DMS153 (cell line): Measurements from ENCODE around the gene ZCCHC9.
"Not testable (repeated sequence)": the region's sequence is repeated elsewhere in the genome, so short reads cannot be mapped to it uniquely, and the experiment has no call there.

Experiments
- DNase-seq: peaks from one replicate; lab custom pipeline; 2025; lab: John Stamatoyannopoulos, UW

ZCCHC9 gene

GRCh38 chr5:81301271-81302015 lies at the start of gene ZCCHC9:
Gene ZCCHC9, plus strand, starts transcription at chr5:81301587. Its CDS starts 3,171 bp downstream, at chr5:81304758.
- peak; percentile 56 for DNase-seq

- no peak for DNase-seq
Observed at GRCh38 chr5:81251922-81252321, 49.5 kb upstream of the ZCCHC9 start.

- no peak for DNase-seq
Observed at GRCh38 chr5:81252904-81253303, 48.5 kb upstream of the ZCCHC9 start.

DNA sequence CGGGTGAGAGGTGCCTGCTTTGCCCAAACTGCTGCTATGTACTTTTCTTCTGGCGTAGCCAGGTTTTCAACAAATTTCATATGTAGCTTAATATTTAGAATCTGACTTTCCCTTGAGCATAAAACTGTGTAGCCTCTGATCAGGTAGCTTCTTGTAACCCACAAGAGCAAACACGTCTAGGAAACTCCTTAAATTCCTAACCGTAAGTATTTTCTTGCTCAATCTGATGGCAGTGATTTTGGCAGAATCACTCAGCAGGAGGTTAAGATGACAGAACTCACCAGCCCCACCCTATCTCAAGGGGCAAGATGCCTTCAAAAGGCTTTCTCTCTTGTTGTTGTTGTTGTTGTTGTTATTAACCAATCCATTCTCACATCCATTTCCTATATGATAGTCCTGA lies 47.5 kb upstream of the ZCCHC9 start:
- DNase-seq, result no peak

- DNase-seq, result no peak
Observed at GRCh38 chr5:81254886-81255559, 46.4 kb upstream of the ZCCHC9 start.

DNA sequence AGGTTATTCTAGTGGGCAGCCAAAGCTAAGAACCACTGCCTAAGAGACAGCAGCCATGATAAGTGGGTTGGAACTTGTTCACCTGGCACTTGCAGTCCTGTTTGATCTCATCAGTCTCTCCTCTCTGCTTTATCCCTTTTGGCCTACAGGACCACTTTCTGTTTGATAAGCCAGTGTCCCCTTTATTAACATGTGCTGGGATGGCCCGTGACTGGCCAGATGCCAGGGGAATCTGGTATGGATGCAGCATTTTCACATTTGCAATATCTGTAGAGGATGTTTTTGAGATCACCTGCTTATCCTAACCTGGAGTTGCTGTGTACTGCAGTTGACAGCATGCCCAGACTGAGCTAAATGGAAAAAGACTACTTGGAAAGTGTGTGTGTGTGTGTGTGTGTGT lies 44.6 kb upstream of the ZCCHC9 start:
- DNase-seq, result no peak

- not testable (repeated sequence) for DNase-seq
Observed at GRCh38 chr5:81262796-81263195, 38.6 kb upstream of the ZCCHC9 start.

- no peak for DNase-seq
Observed at GRCh38 chr5:81265101-81265500, 36.3 kb upstream of the ZCCHC9 start.

DNA sequence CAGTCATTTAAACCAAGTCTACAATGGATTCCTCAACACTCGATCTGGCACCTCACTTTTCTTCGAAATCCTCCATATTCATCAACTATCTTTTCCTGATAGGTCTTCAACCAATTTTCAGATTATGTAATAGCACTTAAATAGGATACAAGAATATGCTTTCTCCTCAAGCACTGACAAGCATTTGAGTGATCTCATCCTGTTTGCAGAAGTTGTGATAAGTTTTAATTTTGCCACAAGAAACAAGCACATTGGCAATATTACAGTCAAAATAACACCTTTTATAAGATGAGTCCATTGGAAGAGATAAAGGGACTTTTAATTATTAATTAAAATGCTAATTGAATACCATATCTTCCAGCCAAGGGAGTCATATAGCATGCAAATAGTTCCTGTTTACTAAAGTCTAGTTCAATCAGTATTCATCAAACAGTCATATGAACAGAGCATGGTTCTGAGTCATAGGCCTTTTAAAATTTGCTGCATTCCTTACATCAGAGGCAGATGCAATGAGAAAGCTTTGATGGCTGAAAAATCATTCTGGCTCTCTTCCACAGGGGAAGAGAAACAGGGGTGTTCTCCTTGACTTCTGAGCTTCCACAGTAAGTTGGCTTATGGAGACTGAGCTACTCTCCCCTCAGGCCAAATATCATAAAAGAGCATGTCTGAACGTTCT lies 32.7 kb upstream of the ZCCHC9 start:
- DNase-seq, result no peak

DNA sequence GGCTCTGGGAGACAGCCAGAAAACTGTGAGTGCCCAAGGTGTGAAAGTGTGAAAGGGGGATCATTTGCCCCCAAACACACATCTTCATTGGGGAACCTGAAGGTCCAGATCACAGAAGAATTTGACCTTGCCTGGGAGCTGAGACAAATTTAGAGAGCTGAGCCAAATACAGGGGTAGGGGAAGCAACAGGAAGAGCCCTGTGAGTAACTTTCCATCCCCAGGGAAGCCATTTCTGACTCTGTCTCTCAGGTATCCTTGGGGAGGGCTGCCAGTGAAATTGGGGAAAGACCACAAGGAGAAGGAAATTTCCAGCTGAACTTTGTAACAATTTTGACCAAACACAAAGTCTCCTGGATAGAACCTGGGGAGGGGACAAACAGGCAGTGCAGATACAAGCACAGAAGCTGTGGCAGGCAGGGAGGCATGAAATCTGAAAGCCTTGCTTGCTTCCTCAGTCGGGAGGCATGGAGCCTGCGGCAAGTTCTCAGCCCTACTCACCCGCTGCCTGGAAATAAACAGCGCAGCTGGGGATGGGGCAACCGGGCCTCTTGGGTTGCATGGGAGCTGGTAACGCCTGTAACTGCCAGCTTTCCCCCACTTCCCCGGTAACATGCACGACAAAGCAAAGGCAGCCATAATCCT lies 31.5 kb upstream of the ZCCHC9 start:
- DNase-seq, result peak; percentile 24

DNA sequence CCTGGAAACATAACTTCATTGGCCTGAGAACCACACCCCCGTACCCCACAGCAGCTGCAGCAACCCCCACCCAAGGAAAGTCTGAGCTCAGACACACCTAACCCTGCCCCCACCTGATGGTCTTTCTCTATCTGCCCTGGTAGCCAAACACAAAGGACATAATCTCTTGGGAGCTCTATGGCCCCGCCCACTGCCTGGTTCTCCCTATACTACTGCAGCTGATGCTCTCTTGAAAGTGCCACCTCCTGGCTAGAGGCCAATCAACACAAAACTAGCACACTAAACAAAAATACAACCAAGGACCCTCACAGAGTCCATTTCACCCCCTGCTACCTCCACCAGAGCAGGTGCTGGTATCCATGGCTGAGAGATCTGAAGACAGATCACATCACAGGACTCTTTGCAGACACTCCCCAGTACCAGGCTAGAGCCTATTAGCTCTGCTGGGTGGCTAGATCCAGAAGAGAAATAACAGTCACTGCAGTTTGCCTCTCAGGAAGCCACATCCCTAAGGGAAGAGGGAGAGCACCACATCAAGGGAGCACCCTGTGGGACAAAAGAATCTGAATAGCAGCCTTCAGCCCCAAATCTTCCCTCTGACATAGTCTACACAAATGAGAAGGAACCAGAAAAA lies 30.9 kb upstream of the ZCCHC9 start:
- peak; percentile 28 for DNase-seq

GRCh38 chr5:81283976-81284375 lies 17.4 kb upstream of the ZCCHC9 start:
- DNase-seq, result no peak

DNA sequence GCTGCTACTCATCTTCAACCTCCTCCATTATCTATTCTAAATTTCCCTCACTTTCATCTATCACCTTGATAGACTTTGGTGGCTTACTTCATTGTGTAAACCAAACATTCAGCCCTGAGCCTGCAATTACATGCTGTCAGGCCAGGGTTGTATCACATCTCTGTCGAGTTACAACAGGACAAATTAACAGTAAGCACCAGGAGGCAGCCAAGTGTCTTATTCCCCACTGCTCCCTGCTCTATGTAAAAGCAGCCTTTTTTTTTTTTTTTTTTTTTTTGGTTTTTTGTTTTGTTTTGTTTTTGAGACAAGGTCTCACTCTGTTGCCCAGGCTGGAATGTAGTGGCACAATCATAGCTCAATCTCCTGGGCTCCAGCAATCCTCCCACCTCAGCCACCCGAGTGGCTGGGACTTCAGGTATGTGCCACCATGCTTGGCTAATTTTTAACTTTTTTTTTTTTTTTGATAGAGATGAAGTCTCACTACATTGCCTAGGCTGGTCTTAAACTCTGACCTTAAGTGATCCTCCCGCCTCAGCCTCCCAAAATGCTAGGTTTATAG lies 15.2 kb upstream of the ZCCHC9 start:
- DNase-seq, result no peak

GRCh38 chr5:81288021-81288433 lies 13.4 kb upstream of the ZCCHC9 start:
- DNase-seq, result no peak

GRCh38 chr5:81290146-81290545 lies 11.2 kb upstream of the ZCCHC9 start:
- no peak for DNase-seq

DNA sequence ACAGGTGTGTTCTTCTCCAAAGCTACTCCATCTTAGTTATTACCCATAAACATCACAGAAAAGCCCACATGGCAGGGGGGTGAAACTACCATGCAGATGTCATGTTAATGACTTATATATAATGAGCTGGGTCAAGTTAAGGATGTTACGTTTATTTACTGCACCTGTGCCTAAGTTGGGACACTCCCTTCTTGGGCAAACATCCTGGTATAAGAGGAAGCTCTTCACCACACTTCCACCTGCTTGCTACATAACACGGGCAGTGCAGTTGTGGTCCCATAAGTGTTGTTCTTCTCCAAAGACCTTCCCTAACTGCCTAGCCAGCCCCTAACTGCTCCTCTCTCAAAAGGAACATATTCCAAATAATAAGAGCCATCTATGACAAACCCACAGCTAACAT lies 9.3 kb upstream of the ZCCHC9 start:
- DNase-seq, result no peak

GRCh38 chr5:81294021-81294420 lies 7.4 kb upstream of the ZCCHC9 start:
- DNase-seq, result not testable (repeated sequence)

DNA sequence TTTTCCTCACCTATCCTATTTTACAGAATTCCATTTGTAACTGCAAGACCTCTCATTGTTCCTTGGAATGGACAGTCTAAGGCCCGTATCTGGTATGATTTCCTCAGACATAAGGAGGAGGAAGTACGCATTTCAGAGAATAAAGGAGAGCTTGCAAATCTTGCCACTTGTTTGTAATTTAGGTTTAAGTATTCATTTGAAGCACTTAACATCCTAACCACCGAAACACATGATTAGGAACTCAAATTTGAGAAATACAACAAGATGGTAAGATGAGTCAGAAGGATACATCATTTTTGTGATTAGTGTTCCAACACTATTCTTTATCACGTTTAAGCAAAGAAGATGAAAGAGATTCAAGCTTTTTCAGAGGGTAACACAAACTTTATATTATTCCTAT lies 3.9 kb upstream of the ZCCHC9 start:
- no peak for DNase-seq

DNA sequence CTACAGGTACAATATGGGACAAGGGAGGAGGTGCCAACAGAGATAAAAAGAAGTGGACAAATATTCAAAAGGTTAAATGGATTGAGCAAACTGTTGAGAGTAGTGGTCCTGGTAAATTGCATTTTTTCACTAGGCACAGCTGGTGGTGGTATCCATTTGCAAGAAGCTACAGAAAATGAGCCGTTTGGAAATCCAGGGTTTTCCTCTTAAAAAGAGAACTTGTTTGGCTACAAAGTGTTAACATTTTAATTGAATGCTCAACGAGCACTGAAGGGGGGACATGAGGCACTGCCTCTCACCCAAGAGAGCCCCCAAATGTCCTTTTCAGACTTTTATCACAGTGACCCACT lies 491 bp upstream of the ZCCHC9 start:
- DNase-seq, result no peak

DNA sequence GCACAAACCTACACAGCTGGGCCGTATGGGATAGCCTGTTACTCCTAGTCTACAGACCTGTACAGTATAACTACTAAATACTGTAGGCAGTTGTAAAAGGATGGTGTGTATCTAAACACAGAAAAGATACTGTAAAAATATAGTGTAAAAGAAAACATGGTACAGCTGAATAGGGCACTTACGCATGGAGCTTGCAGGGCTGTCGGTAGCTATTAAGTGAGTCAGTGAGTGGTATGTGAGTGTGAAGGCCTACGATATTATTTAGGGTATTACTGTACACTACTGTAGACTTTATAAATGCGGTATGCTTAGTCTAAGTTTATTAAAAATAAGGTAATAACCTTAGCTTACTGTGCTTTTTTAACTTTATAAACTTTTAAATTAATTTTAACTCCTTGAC lies 1.2 kb downstream of the ZCCHC9 start:
- no peak for DNase-seq

DNA sequence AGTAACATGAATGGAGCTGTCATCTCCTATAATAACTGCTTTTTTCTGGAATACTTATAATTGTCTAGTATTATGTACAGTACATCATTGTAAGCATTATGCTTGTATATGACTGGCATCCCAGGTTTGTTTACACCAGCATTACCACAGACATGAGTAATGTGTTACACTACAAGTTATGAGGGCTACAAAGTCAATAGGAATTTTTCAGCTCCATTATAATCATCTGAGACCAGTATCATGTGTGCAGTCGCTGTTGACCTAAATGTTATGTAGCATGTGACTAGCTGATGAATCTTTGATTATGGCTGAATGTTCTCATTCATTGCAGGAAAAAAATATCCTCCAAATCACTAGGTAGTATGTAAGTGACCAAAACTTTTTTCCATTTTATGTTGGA lies 2.2 kb downstream of the ZCCHC9 start:
- DNase-seq, result no peak

GRCh38 chr5:81305785-81306184 lies 4.4 kb downstream of the ZCCHC9 start:
- no peak for DNase-seq
